Measurements from ENCODE around the gene NUP214.

DNA sequence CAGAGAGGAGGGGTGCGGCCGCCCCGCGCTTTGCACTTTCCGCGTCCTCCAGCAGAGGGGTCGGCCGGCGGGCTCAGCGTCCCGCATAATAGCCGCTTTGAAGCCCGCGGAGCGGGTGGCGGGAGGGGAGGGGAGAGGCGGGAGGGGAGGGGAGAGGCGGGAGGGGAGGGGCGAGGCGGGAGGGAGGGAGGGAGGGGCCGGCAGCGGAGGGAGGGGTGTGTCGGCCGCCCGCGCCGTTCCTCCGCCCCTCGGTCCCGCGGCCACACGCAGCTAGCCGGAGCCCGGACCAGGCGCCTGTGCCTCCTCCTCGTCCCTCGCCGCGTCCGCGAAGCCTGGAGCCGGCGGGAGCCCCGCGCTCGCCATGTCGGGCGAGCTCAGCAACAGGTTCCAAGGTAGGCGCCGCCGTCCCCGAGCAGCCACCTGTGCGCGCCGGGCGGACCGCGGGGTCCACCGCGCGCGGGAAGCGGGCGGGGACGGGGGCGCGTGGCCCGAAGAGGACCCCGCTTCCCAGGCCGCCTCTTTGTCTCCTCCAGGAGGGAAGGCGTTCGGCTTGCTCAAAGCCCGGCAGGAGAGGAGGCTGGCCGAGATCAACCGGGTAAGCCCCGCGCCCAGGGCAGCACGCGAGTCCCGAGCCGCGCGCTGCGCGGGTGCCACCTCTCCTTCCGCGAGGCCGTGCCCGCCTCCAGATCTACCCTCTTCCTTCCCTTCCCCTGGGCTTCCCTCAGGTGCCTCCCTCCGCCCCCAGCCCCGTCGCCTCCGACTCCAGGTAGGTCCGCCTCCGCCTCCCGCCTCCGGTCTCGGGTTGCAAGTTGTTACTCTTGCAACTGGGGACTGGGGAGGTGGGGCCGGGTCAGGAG lies 28.9 kb upstream of the NUP214 start, which contains the start of gene AIF1L:
- TF ChIP-seq, protein P1, sequence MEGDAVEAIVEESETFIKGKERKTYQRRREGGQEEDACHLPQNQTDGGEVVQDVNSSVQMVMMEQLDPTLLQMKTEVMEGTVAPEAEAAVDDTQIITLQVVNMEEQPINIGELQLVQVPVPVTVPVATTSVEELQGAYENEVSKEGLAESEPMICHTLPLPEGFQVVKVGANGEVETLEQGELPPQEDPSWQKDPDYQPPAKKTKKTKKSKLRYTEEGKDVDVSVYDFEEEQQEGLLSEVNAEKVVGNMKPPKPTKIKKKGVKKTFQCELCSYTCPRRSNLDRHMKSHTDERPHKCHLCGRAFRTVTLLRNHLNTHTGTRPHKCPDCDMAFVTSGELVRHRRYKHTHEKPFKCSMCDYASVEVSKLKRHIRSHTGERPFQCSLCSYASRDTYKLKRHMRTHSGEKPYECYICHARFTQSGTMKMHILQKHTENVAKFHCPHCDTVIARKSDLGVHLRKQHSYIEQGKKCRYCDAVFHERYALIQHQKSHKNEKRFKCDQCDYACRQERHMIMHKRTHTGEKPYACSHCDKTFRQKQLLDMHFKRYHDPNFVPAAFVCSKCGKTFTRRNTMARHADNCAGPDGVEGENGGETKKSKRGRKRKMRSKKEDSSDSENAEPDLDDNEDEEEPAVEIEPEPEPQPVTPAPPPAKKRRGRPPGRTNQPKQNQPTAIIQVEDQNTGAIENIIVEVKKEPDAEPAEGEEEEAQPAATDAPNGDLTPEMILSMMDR (IDR thresholded peaks at IDR 0.05) = no peak
- no peak for TF ChIP-seq ZFX (IDR thresholded peaks at IDR 0.05; ENCODE audit: borderline replicate concordance)
